Stimulated activated CD8-positive, alpha-beta memory T cell treated with anti-CD3 and anti-CD28 coated beads, Interleukin-2, amount 100 ng/mL, for 48 hours (primary cell): ENCODE results near the gene TRIM7.
A peak's percentile ranks its signal among the peaks of the same experiment; 100 is the strongest.
"Not testable (repeated sequence)": the region's sequence is repeated elsewhere in the genome, so short reads cannot be mapped to it uniquely, and the experiment has no call there.

Experiments
- DNase-seq, 2 donors: peaks; one replicate each; pipeline ENCODE4 v3.0.0-alpha.2; 2020; ENCODE audit warnings: low read depth in 2 of 2

TRIM7 gene

DNA sequence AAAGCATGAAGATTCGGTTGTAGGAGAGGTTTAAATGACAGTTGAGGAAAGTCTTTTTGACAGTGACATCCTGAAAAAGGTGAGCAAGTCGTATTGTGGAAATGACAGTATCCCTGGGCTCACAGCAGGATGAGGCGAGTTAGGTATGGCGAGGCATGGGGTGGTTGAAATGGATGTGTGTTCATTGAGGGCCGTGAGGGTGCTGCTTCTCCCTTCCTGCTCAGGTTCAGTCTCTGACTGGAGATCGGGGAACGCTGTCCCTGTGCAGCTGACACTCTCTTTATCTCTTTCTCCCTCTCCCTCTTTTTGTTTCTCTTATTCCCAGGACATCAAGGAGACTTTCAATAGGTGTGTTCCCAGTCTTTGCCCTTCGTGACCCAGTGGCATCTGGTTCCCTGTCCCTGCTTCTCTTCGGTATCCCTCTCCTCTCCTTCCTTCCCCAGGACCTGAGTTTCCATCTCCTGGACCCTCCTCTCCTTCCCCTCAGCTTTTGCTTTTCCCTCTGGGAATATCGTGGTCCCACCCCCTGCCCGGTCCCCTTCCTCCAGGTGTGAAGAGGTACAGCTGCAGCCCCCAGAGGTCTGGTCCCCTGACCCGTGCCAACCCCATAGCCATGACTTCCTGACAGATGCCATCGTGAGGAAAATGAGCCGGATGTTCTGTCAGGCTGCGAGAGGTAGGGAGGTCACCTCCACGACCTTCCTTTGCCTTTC, 28.2 kb upstream of the TRIM7 start:
- DNase-seq, result no peak

DNA sequence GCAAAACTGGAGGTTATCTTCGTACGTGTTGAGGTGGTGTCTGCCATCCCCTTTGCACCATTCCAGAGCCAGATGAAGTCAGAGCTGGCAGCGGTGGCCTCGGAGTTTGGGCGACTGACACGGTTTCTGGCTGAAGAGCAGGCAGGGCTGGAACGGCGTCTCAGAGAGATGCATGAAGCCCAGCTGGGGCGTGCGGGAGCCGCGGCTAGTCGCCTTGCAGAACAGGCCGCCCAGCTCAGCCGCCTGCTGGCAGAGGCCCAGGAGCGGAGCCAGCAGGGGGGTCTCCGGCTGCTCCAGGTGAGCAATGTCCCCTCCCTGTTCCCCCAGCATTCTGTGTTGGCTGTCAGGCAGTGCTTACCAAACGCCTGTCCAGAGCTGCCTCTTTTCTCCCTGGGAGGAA, 27.6 kb upstream of the TRIM7 start:
- no peak for DNase-seq

DNA sequence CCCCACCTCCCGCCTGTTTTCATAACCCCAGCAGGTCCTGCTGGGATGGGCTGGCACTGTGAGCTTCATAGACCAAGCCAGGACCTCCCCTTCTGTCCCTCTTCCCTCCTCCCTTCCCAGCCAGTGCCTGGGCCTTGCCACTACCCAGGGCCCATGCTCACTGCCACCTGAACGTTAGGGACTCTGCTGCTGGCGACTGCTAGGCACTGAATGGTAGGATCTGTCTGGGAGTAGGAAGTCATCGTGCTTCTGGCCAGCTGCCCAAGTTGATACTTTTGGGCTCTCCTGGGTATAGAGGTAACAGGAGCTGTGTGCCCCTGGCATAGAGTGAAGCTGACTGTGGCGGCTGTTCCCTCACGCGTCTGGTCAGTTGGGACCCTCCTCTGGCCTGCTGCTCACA, 26.4 kb upstream of the TRIM7 start:
- DNase-seq, result no peak

DNA sequence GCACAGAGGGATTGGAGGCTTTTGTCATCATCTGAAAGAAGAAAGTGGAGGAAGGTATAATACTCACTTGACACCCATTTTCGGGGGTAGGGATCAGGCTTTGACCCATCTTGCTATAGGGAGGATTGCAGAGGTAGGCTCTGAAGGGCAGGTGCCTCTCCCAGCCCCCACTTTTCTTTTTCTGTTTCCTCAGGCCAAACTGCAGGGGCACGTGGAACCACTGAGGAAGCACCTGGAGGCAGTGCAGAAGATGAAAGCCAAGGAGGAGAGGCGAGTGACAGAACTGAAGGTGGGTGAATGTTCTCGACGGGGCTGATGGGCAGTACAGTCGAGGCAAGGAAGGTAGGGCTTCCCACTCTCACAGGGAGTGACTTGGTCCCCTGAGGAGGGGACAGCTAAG, 25.6 kb upstream of the TRIM7 start:
- no peak for DNase-seq

DNA sequence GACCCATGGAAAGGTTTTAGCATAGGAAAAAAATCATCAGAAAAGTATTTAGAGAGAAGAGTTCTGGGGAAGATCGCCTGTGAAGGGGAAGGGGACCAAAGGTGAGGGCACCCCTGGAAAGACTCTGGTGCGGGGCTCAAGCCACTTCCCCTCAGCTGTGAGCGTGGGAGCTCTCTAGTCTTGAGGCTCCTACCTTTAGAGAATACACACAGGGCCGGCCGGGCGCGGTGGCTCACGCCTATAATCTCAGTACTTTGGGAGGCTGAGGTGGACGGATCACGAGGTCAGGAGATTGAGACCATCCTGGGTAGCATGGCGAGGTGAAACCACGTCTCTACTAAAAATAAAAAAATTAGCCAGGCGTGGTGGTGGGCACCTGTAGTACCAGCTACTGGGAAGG, 25.0 kb upstream of the TRIM7 start:
- no peak for DNase-seq

DNA sequence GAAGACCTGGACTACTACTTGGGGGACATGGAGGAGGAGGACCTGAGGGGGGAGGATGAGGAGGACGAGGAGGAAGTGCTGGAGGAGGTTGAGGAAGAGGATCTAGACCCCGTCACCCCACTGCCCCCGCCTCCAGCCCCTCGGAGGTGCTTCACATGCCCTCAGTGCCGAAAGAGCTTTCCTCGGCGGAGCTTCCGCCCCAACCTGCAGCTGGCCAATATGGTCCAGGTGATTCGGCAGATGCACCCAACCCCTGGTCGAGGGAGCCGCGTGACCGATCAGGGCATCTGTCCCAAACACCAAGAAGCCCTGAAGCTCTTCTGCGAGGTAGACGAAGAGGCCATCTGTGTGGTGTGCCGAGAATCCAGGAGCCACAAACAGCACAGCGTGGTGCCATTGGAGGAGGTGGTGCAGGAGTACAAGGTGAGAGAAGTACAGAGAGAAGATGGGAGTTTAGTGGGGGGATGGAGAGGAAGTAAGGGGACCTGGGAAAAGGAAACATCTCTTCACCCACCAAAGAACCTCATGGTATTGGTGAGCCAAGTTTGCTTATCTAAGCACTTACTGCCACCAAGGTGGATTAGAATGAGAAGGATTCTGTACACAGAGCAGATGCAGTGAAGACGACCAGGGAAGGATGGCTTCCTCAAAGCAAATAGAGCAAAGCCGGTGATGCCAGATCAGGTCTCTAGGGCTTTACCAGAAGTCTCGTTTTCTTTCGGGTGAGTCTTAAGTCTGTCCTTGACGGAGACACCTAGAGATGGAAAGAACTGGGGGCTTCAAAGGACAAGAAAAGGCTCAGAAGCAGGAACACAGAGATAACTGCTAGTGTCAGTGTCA, 19.6 kb upstream of the TRIM7 start:
- DNase-seq, result no peak

DNA sequence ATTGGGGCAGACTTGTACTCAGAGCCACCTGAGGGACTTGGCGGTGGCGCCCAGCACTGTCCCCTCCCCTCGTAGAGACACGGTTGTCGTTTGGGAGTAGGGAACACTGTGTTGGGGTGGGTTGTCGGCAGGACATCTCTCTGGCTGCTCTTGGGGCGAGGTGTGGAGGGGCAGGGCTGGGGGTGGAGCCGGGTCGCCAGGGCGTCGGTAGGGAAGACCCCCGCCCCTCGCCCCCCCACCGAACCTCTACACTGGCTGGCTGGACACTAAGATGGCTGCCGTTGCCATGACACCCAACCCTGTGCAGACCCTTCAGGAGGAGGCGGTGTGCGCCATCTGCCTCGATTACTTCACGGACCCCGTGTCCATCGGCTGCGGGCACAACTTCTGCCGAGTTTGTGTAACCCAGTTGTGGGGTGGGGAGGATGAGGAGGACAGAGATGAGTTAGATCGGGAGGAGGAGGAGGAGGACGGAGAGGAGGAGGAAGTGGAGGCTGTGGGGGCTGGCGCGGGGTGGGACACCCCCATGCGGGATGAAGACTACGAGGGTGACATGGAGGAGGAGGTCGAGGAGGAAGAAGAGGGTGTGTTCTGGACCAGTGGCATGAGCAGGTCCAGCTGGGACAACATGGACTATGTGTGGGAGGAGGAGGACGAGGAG, 18.9 kb upstream of the TRIM7 start:
- DNase-seq, result no peak

DNA sequence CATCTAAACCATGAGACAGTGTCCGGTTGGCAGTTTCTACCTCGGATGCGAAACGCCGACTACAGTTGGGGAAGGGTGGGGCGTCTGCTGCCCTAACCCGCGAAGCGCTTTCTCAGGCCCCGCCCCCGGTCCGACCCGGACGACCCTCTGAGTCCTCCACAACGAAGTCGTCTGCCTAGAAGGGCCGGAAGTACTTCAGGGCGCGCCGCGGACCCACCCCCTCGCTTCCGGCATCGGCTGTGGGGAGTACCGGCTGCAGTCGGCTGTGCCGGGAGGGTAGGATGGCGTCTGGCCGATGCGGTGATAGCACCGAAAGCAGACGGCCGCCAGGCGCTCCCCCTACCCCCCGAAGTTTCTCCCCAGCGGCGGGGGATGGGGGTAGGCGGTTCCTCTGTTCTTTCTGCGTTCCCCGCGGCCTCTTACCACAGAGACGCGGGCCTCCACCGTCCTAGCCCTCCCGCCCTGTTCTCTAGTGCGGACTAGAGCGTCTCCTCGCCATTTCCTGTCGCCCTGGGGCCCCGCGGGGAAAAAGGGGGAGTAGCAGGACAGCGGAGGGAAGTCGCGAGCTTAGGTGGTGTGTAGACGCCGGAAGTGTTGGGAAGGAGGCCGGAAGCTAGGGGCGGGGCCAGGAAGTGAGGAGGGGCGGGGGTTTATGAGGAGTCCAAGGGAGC, 18.2 kb upstream of the TRIM7 start, which contains the start of gene TRIM41:
TSS of gene TRIM41 (plus strand) at position 224 of the 671 bp plus-strand sequence. CDS start 719 bp downstream, outside the sequence.
- DNase-seq, result peak; percentile 98 to 99

DNA sequence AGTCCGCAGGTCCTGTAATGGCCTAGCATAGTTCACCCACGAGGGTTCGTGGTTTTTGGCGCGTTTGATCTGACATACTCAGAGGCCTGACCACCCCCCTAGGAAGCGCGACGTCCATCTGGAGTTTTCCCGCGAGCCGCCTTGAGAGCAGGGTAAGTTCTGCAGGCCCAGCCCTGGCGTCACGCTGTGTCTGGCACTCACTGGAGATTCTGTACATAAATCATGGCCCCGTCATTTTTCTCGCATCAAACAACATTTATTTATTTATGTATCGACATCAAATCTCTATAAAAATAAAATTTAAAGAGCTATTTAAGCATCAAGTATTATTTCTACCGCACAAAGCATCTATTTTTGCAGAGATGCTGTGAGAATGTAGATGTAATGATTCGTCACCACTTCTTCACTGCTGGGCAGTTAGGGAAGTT, 17.6 kb upstream of the TRIM7 start:
- no peak for DNase-seq

DNA sequence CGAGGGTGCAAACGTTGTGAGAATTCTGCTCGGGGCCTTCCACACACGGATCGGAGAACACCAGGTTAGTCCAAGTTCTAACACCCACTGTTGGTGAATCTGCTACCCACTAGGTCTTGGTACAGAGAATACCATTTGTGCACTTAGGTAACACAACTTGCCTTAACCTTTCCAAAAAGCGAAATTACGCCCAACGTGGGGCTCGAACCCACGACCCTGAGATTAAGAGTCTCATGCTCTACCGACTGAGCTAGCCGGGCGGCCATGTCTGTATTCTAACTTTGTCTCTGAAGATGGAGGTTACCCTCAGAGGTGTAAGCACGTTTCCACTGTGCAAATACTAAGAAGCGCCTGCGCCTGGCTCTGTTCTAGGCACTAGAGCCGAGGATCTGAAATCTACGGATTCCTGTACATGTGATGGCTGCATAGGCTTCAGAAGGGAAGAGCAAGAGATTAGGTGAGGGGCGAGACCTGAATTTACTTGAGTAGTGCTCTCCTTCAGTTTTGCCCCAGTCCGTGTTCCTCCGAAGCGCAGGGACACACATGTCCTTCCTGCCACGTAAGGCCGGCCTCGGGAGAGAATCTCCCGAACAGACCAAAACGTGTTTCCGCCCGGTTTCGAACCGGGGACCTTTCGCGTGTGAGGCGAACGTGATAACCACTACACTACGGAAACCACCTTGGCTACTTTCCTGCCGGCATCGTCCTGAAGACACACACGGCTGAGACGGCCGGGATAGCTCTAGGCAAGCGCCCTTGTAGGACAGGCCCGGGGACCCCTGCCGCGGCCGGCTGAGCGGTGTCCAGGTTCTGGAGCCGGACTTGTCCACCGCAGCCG, 17.0 kb upstream of the TRIM7 start:
- peak; percentile 90 to 97 for DNase-seq

DNA sequence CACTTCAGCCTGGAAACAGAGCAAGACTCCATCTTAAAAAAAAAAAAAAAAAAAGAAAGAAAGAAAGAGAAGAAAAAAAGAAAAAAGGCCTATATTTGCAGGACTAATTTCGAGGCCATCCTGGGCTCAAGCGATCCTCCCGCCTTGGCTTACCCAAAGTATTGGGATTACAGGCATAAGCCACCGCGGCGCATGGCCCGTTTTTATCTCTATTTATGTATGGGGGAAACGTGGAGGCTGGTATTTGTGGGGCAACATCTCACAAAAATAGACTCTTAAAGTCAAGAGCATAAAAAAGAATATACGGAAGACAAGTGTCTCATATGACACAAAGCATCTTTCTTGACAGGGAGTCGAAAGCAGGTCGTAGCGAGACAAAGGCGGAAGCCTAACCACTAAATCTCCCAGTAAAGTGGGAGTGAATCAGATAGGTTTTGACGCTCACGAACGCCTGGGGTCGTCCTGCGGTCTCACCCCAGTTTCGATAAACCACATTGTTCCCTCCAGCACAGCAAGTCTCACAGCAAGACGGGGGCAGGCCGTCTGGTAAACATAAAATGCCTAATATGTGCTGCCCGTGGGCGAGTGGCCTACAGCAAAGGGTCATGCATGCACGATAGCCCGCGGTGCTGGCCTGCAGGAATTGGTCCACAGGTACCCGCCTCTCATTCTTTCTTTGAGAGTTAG, 16.3 kb upstream of the TRIM7 start:
- DNase-seq, result no peak

DNA sequence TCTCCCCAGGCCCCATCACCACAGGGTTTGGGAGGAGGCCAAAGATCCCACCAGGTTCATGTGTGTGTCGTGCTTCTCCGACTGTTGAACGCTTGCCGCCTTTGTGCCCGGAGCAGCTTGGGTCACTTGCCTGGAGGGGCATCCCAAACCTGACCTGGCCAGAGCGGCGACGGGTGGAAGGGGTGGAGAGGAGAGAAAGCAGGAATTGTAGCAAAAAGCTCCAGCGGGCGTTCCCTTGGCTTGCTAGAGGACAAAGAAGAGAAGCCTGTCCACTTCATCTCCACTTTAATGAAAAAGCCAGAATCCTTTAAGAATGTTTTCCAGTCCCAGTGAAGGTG, 15.2 kb upstream of the TRIM7 start:
- DNase-seq, result no peak

DNA sequence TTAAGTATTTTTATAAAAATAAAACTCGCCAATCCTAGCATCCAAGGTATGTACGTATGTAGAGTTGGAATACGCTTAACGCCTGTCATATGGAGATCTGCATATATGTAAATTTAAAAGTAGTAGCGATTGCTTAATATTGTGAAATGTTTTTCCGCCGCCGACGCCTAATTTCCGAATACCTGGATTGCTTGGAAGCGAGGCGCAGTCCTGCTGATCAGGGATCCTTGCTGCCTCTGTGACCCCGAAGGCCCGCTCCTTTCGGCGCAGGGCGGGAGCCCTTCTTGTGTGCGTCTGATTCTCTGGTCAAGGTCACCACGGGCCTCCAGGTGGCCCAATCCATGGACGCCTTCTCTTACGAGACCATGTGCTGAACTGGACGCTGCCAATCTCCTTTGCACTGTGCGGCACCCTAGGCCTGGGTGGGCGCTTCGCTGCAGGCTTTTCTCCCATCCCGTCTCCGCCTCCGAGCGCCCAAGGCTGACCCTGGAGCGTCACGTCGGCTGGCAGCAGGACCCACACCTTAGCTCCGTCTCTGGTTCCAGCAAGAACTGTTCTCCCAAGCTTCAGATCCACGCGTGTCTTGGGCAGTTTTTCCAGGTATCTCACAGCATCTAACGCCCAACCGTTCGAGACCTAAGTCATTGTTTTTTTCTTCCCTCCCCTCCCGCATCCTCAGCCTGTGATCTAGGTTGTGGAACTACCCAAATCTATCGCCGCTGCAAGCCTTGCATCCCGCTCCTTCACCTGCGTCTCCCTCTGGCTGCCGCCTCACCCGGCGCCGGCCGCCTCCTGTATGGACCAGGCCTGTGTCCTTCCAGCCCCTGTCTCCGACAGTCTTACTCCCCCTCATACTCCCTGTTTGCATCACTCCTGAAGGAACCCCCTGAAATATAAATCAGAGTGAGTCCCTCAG, 14.5 kb upstream of the TRIM7 start:
- DNase-seq, result no peak

DNA sequence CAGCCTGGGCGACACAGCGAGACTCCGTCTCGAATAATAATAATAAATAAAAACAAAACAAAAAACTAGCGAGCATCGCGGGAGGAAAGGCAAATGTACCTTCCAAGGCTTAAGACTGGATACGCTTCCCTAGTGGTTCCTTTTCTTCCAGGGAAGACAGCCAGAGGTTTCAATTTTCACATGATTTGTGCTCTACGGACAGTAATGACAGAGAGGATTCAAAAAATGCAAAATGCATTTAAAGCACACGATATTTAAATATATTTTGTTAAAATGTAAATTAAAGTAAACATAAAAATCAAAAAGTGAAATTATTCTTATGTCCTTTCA, 13.8 kb upstream of the TRIM7 start:
- no peak for DNase-seq

DNA sequence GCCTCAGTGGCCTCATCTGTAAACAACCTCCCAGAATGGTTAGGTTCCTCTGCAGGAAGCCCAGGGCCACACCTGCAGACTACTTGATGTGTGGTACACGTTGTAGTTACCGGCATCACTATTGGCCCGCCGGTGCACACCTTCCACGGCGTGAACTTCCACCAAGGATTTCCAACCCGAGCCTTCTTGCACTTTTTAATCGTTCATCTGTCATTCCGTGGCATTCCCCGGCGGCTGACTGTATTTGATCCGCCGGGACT, 12.7 kb upstream of the TRIM7 start:
- no peak for DNase-seq

DNA sequence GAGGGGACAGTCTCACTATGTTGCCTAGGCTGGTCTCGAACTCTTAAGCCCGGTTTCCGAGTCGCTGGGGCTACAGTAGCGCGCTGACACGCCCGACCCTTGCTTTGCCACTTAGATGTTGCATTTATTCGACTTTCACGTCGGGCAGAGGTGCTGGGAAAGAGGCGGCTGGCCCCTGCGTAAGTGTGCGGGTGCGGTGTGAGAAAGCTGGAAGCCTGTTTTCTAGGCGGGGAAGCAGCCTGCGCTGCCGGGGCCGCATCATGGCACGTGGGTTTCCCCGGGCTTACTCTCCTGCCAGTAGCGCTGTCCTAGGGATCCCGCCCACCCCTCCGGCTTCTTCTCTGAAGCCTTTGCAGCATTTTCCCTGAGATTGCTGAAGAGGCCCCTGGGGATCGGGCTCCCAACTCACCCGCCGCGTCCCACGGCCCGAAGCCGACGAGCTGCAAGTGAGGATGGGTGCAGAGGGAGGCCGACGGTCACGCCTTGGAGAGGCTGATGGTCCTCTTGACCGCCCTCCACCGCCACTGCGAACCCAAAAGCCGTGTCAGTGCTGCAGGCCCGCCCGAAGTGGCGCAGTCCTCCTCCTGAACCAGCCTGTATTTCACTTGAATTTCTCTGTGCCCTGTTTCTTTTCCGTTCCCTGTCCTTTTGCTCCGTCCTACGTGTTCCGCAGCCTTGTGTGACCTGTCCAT, 12.3 kb upstream of the TRIM7 start:
- no peak for DNase-seq

DNA sequence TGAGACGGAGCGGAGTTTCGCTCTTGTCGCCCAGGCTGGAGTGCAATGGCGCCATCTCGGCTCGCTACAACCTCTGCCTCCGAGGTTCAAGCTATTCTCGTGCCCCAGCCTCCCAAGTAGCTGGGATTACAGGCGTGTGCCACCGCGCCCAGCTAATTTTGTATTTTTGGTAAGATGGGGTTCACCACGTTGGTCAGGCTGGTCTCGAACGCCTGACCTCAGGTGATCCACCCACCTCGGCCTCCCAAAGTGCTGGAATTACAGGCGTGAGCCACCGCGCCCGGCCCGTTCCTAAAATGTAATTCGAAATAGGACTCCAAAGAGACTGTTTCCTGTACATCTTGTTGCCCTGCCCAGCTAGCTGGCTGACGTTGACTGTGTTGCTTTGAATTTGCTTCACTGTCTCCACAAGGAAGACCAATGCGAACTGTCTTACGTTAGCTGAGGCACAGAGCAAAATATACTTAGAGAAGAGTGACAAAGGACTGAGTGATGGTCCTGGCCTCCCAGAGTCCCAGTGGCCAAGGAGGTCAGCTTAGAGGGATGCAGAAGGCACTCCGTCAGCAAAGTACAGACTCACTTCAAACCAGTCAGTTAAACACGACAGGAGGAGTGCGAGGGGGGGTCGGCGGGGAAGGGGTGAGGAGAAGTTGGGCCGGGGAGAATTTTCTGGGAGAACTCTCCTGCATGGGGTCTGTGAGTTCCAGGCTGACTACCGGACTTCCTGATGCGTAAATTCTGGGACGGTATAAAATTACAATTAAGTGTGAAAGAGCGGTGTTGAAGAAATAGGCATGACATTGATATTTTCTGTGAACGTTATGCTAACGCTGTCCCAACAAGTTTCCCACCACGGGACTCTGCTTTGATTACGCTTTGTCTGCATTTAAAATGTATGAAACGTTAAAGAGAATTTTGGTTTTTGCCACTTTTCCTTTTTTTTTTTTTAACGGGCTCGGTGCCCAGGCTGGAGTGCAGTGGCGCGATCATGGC, 11.3 kb upstream of the TRIM7 start:
- DNase-seq, result no peak

DNA sequence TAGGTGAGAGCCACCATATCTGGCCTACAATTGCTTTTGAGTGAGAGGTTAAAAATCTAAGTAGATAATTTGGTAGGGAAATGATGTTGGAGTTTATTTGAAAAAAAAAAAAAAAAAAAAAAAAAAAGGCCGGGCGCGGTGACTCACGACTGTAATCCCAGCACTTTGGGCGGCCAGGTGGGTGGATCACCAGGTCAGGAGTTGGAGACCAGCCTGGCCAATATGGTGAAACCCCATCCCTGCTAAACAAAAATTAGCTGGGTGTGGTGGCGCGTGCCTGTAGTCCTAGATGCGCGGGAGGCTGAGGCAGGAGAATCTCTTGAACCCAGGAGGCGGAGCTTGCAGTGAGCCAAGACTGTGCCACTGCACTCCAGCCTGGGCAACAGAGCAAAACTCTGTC, 9.3 kb upstream of the TRIM7 start:
- DNase-seq, result not testable (repeated sequence)
